Parathyroid adenoma (tissue), 2 donors: Measurements from ENCODE around the gene SYCP3.

Experiments
- H2AFZ ChIP-seq: fragments of 300-600 bp; sonication (generic); one replicate; pipeline ENCODE4 v1.7.0; 2017; ENCODE audit warnings: antibody characterized with exemption, mild to moderate bottlenecking
- H3K27ac ChIP-seq: fragments of 300-600 bp; sonication (generic); one replicate; pipeline ENCODE4 v1.7.0; 2017
- H3K27me3 ChIP-seq: fragments of 300-600 bp; sonication (generic); one replicate; pipeline ENCODE4 v1.7.0; 2017; ENCODE audit warnings: low read length; ENCODE audit not compliant: control insufficient read depth, insufficient read depth
- H3K36me3 ChIP-seq: fragments of 300-600 bp; sonication (generic); one replicate; pipeline ENCODE4 v1.7.0; 2017; ENCODE audit warnings: low read length; ENCODE audit not compliant: control insufficient read depth, insufficient read depth
- H3K4me1 ChIP-seq: fragments of 300-600 bp; sonication (generic); one replicate; pipeline ENCODE4 v1.7.0; 2017; ENCODE audit warnings: control low read depth
- H3K4me2 ChIP-seq: fragments of 300-600 bp; sonication (generic); one replicate; pipeline ENCODE4 v1.7.0; 2017; ENCODE audit warnings: low read length
- H3K4me3 ChIP-seq: fragments of 300-600 bp; sonication (generic); one replicate; pipeline ENCODE4 v1.7.0; 2017; ENCODE audit warnings: low read depth, low read length
- H3K79me2 ChIP-seq: fragments of 300-600 bp; sonication (generic); one replicate; pipeline ENCODE4 v1.7.0; 2017; ENCODE audit warnings: control low read depth
- H3K9ac ChIP-seq: fragments of 300-600 bp; sonication (generic); one replicate; pipeline ENCODE4 v1.7.0; 2017; ENCODE audit warnings: mild to moderate bottlenecking
- H3K9me3 ChIP-seq: fragments of 300-600 bp; sonication (generic); one replicate; pipeline ENCODE4 v1.7.0; 2017; ENCODE audit warnings: low read length; ENCODE audit not compliant: control insufficient read depth
- TF ChIP-seq, protein P1 (sequence below): fragments of 300-600 bp; sonication (generic); IDR thresholded peaks from one replicate; pipeline ENCODE4 v1.7.0; 2017; ENCODE audit warnings: antibody characterized with exemption, mild to moderate bottlenecking
- donor health status: primary hyperparathyroidism.

Gene SYCP3

DNA sequence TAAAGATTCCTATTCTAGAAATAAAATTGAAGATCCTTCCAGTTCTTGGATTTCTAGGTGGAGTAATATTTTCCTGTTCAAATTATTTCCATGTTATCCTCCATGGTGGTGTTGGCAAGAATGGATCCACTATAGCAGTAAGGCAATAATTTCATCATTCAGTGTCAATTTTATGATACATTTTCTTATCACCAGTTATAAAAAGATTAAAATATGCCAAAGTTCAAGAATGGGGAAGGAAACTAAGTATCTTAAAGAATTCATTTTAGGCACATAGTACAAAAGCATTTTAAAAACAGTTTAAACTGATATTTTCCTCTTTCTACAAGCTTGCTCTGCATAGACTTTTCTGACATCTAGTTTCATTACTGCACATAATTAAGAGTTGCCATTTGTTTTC is 19.1 kb downstream of the SYCP3 start:
- H3K4me3 ChIP-seq, result no peak overlapping the region
- H3K9me3 ChIP-seq, result no peaks in the 10 kb centered on the region
- H3K27me3 ChIP-seq, result no peaks in the 10 kb centered on the region
- H3K27ac ChIP-seq, result no peak overlapping the region
- peaks cover 3% of the 10 kb centered on the region for H3K79me2 ChIP-seq
- no peak overlapping the region for H2AFZ ChIP-seq
- no peaks in the 10 kb centered on the region for H3K4me1 ChIP-seq
- no peak overlapping the region for H3K4me2 ChIP-seq
- TF ChIP-seq, protein P1, sequence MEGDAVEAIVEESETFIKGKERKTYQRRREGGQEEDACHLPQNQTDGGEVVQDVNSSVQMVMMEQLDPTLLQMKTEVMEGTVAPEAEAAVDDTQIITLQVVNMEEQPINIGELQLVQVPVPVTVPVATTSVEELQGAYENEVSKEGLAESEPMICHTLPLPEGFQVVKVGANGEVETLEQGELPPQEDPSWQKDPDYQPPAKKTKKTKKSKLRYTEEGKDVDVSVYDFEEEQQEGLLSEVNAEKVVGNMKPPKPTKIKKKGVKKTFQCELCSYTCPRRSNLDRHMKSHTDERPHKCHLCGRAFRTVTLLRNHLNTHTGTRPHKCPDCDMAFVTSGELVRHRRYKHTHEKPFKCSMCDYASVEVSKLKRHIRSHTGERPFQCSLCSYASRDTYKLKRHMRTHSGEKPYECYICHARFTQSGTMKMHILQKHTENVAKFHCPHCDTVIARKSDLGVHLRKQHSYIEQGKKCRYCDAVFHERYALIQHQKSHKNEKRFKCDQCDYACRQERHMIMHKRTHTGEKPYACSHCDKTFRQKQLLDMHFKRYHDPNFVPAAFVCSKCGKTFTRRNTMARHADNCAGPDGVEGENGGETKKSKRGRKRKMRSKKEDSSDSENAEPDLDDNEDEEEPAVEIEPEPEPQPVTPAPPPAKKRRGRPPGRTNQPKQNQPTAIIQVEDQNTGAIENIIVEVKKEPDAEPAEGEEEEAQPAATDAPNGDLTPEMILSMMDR, result no peak
- H3K36me3 ChIP-seq, result no peaks in the 10 kb centered on the region
- H3K9ac ChIP-seq, result no peak overlapping the region

DNA sequence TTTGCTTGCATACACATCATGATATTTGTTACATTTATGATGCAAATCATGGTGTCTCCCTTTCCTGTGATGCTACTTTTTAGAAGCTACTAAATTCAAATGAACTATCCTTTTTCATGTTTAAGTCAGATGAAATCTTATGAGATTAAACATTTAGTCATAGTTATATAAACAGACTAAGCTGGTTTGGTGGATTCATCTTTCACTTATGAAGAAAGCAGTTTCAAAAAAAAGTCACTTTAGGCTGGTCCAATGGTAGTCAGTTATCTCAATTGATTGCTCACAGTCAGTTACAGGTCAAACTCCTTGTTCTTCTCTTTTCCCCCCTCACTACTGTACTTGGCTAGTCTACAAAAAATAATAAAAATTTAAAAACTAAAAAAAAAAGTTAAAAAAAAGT is 19.7 kb downstream of the SYCP3 start:
- Histone ChIP-seq H3K9me3 (no peaks in the 10 kb centered on the region), H3K9ac (no peak overlapping the region), H3K4me3 (no peak overlapping the region), H3K79me2 (peaks cover 3% of the 10 kb centered on the region), H3K36me3 (no peaks in the 10 kb centered on the region), H3K4me1 (no peaks in the 10 kb centered on the region), H3K27me3 (no peaks in the 10 kb centered on the region), H2AFZ (no peak overlapping the region), H3K4me2 (no peak overlapping the region), H3K27ac (no peak overlapping the region)
- TF ChIP-seq, protein P1, result no peak

DNA sequence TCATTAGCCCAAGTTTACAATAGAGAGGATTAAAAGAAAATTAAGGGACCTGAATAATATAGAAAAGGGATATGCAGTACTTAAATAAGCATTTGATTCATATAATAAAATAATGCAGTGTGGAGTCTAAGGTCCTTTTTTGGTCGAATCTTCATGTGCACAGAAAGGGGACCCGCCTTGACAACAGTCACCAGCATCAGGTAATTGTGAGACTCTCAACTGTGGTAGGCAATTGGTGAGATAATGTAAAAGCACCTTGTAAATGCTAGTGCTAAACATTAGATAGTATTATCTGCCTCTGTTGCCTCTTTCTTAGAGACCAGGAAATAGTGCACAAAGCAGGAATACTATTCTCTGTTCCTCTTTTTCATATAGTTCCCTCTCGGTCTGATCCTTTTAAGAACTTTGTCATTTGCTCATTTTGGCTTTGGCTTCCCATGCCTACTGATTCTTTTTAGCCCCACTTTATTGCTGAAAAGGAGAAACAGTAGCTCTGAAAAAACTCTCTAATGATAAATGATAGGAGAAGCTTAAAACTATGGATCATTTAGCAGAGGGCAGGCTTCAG is 24.3 kb downstream of the SYCP3 start:
- no peaks in the 10 kb centered on the region for H3K9me3 ChIP-seq
- H3K9ac ChIP-seq, result no peak overlapping the region
- peaks cover 9% of the 10 kb centered on the region for H3K4me1 ChIP-seq
- TF ChIP-seq, protein P1, result no peak
- H3K4me2 ChIP-seq, result no peak overlapping the region
- no peak overlapping the region for H2AFZ ChIP-seq
- no peak overlapping the region for H3K27ac ChIP-seq
- no peaks in the 10 kb centered on the region for H3K36me3 ChIP-seq
- peaks cover 14% of the 10 kb centered on the region for H3K79me2 ChIP-seq
- no peaks in the 10 kb centered on the region for H3K27me3 ChIP-seq
- no peak overlapping the region for H3K4me3 ChIP-seq

DNA sequence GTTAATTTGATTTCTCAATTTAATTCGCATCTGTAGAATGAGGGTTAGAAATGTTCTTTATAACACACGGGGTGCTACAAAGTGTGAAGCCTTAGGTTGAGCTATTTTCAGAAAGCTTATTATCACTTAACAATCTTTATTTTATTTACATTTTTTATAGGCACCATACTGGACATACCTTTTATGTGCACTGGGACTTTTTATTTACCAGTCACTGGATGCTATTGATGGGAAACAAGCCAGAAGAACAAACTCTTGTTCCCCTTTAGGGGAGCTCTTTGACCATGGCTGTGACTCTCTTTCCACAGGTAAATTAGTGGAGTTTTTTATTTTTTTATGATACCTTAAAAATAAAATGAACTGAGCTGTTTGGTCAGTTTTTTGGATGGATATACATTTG is 25.3 kb downstream of the SYCP3 start:
- Histone ChIP-seq H2AFZ (no peak overlapping the region), H3K4me2 (peak overlapping the region; percentile 29), H3K4me3 (peak overlapping the region; percentile 23), H3K27ac (no peak overlapping the region), H3K36me3 (no peaks in the 10 kb centered on the region), H3K9ac (no peak overlapping the region), H3K9me3 (no peaks in the 10 kb centered on the region), H3K27me3 (no peaks in the 10 kb centered on the region), H3K79me2 (peaks cover 24% of the 10 kb centered on the region), H3K4me1 (peaks cover 9% of the 10 kb centered on the region)
- TF ChIP-seq, protein P1, result no peak

DNA sequence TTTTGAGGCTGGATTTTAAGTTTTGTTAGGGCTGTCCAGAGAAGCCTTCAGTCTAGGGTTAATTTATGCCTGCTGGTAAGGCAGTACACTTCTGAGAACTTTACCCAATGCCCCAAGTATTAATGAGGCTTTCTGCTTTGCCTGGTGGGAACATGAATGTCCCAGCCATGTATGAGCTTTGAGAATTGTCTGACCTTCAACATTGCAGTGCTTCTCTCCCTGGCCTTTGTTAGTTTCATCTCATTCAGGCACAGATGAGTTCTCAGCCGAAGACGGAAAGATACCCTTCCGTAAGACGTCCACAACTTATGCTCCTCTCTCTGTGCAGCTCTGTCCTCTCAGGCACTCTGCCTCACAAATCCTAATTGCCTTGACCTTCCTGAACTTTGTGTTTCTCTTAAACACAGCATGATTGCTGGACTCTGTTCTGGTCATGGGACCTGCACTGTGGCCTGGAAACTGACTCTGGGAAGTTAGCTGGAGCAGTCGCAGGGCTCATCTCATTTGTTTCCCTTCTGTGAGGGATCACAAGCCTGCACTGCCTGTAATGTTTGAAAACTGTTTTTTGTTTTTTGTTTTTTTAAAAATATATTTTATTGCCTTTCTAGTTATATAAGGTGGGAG is 26.1 kb downstream of the SYCP3 start:
- H3K4me3 ChIP-seq, result peak overlapping the region; percentile 23

More for the DNA sequence above, 26.1 kb downstream of the SYCP3 start:
- peaks cover 9% of the 10 kb centered on the region for H3K4me1 ChIP-seq
- H3K4me2 ChIP-seq, result peak overlapping the region; percentile 57
- no peaks in the 10 kb centered on the region for H3K27me3 ChIP-seq
- no peaks in the 10 kb centered on the region for H3K9me3 ChIP-seq
- no peaks in the 10 kb centered on the region for H3K36me3 ChIP-seq
- no peak overlapping the region for H3K9ac ChIP-seq
- no peak overlapping the region for H2AFZ ChIP-seq
- peak overlapping the region; percentile 38 for H3K27ac ChIP-seq
- H3K79me2 ChIP-seq, result peaks cover 26% of the 10 kb centered on the region
- TF ChIP-seq, protein P1, result no peak
